ENCODE results near the gene RAB7A. TPM values are rescaled to one million over a fixed set of nuclear protein-coding genes. Genes with fewer than 3 reads are reported as not detected.
"Not testable (repeated sequence)": the region's sequence is repeated elsewhere in the genome, so short reads cannot be mapped to it uniquely, and the experiment has no call there.

RAB7A gene
- total RNA-seq, 1 donor from 2014 or later = 26.0 TPM

DNA sequence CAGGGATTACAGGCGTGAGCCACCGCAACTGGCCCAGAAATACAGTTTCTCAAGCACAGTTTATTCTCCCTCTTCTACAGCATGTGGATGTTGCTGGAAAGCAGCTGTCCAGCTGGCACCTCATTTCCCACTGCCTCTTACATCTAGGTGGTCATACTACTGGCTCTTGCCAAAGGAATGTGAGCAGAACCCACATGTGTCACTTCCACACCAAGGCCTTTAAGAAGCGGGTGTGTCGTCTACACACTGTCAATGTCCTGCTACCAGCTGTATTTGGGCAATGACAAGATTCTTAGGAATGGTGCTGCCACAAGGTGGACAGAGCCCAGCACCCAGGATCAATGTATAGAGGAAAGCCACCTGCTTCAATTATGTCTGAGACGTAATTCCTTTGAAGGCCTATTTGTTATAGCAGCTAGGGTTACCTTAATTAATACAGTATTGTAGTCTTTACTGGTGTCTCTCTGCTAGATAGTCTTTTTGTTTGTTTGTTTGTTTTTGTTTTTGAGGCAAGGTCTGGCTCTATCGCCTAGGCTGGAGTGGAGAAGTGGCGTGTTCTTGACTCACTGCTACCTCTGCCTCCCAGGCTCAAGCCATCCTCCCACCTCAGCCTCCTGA is 15.1 kb upstream of the RAB7A start:
- no peak for DNase-seq (ENCODE audit: low spot score)

DNA sequence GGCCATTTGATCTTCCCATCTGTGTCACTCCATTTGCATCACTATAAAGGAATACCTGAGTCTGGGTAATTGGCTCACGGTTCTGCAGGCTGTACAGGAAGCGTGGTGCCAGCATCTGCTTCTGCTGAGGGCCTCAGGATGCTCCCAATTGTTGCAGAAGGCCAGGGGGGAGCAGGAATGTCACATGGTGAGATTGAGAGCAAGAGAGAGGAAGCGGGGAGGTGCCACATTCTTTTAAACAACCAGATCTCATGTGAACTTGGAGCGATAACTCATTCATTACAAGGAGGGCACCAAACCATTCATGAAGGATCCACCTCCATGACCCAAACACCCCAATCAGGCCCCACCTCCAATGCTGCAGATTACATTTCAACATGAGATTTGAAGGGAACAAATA is 13.1 kb upstream of the RAB7A start:
- DNase-seq (ENCODE audit: low spot score) = no peak

DNA sequence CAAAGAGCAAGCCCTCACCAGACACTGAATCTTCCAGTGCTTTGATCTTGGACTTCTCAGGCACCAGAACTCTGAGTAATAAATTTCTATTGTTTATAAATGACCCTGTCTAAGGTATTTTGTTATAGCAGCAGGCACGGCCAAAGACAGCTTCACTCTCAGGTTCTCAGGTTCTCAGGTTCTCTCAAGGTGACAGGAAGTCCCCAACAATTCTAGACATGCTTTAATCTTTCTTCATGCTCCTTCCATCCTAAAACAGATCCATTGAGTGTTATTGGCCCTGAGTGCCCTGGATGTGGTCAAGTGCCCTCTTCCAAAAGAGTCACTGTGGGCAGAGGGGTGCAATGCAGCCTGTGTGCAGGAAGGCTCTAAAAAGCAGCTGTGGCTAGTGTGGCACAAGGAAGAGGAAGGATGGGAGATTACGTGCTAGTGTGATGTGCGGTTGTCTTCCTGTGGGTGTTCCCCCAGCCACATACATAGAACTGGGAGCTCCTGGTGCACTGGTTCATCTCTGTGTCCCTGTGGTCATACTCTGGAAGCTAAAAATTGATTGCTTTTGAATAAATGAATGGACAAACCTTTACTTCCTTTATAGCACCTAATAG is 11.0 kb upstream of the RAB7A start:
- DNase-seq (ENCODE audit: low spot score) = no peak

DNA sequence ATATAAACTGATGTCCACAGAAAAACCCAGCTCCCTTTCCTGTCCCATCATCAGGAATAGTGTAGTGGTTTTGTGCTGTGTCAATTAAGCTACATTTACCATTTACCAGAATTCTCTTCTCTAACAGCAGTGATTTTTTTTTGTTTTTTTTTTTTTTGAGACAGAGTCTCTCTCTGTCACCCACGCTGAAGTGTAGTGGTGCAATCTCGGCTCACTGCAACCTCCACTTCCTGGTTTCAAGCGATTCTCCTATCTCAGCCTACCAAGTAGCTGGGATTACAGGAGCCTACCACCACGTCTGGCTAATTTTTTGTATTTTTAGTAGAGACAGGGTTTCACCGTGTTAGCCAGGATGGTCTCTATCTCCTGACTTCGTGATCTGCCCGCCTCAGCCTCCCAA is 7.1 kb upstream of the RAB7A start:
- not testable (repeated sequence) for DNase-seq (ENCODE audit: low spot score)

DNA sequence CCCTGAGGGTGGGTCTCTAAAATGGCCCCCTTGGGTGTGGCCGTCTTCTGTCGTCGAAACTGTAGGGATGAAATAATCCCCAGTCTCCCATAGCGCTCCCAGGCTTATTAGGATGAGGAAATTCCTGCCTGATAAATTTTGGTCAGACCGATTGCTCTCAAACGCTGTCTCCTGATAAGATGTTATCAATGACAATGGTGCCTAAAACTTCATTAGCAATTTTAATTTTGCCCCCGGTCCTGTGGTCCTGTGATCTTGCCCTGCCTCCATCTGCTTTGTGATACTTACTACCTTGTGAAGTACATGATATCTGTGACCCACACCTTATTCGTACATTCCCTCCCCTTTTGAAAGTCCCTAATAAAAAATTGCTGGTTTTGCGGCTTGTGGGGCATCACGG is 5.1 kb upstream of the RAB7A start:
- no peak for DNase-seq (ENCODE audit: low spot score)

DNA sequence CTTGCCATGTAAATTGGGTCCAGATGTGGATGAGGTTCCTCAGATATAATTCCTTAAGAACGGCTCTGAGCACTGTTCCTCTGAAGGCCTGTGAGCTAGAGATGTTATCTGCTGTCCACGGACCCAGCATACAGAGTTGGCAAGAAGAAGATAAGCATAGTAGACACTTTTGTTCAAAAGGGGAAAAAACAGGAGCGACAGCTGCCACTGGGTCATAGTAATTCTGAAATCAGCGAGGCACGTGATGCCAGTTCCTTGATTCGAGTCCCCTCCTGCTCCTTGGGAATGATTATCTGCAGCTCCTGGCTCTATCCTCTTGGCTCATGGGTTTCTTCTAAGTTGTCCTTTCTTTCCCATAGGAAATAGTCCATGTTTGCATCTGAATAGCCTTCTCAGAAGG is 2.5 kb upstream of the RAB7A start:
- no peak for DNase-seq (ENCODE audit: low spot score)

DNA sequence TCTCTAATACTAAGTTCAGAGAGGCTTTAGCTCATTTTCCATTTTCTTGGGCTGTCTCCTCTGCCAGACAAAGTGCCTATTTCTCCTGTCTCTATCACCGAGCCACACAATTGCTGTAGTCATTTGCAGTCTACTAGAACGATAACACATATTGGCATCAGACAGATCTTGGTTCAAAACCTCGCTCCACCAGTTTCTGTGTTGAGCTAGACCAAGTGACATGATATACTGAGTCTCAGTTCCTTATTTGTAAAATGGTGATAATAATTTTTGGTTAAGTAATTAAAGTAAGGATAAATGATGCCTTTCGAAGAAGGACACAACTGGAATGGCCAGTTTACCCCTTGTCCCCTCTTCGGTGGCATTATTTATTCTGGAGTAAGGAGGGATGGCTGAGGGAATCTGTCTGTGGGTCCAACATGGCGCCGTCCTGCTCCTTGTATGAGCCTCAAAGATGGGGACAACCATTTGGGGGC is 398 bp upstream of the RAB7A start:
- DNase-seq (ENCODE audit: low spot score) = no peak

DNA sequence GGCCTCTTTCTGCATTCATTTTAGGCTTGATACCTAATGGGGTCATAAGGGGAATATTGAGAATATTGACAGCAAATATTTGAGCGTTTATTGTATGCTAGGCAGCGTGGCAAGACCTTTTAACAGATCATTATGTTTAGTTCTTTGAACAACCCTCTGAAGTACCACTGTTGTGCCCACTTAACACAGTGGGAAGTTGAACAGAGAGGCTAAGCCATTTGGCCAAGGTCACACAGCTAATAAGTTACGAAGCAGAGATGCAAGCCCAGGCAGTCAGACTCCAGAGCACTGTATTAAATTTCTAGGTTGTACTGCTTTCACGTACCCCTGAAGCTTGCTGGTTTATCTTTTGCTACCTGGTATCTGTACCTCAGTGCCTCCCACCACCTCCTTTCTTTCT is 1.1 kb downstream of the RAB7A start:
- DNase-seq (ENCODE audit: low spot score) = no peak

DNA sequence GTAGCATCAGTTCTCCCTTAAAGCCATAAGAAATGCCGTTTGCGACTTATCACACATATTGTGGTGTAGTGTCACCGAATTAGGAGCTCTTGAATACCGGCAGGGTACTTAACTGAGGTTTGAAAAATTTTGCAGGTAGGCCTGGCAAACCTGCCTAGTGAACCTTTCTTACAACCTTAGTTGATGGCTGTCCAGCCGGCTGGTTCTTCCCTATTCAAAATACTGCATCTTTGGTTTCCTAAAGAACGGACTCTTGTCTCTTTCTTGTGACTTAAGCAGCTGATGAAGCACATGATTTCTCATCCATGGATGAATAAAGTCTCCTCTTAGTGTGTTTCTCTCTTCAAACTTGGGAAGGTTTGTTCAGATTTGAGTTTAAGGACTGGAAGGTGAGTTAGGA is 1.5 kb downstream of the RAB7A start:
- DNase-seq (ENCODE audit: low spot score) = no peak

DNA sequence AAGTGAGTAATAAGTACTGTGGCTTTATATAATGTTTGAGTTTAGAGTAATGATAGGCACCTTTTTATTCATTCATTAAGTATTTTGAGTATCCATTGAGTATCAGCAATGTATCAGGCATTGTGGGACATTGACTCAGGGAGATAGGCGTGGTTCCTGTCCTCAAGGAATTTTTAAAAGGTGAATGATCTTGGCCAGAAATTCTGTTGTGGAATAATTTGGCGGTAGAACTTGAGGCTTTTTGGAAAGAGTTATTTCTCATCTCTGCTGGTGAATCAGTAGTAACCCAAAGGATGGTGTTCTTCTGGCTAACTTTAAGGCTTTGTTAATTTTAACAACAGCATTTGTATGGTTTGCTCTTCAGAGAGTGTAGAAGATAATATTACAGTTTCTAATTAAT is 2.0 kb downstream of the RAB7A start:
- DNase-seq (ENCODE audit: low spot score) = no peak

DNA sequence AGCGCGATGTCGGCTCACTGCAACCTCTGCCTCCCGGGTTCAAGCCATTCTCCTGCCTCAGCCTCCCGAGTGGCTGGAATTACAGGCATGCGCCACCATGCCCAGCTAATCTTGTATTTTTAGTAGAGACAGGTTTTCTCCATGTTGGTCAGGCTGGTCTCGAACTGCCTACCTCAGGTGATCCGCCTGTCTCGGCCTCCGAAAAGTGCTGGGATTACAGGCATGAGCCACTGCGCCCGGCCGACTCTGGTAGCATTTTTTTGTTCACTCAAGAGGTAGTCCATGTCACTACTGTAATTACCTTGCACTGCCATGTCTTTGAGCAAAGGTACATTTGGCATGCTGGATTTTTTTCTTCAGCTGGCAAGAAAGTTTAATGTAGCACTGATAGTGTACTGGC is 2.5 kb downstream of the RAB7A start:
- DNase-seq (ENCODE audit: low spot score) = not testable (repeated sequence)

DNA sequence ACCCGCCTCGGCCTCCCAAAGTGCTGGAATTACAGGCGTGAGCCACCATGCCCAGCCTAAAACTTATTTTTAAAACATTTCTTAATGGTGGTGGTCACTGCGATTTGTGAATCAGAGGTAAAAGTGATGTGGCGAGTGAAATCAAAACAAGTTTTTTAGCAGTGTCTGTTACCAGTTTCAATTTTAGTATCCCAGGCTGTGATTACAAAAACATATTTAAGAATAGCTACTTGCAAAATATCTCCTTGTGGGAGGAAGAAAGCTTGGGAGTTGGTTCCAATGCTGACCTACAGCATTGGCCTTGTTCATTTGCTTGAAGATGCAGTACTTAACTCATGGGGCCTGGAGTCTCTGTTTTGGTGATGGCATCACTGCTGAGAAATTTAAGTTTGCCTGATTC is 4.5 kb downstream of the RAB7A start:
- no peak for DNase-seq (ENCODE audit: low spot score)

DNA sequence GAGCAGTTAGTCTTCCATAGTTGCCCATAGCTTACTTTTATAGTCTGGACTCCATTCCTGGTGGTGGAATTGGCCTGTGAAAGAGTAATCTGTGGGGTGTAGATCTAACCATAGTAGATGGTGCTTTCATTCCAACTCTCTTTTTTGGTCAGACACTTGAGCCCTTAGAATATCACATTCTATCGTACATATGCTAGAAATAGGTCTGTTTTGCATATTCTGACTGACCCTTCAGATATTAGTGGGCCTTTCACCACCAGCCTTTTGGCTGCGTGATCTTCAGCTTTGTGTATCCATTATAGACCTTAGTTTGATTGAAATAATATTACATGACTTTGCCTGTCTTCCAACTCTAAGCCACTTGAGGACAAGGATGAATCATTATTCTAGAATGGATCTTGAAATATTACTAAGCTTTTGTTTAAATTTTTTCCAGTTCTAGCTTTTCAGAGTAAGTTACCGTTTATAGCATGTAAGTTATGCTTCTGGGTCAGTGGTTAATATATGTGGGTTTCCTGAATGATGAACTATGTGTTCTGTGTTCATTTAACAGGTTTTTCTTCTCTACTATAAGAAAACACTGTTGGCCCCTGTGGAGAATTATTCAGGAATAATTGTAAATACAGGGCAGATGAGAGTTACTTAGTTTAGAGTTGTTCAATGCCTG is 8.7 kb downstream of the RAB7A start:
- DNase-seq (ENCODE audit: low spot score) = no peak

DNA sequence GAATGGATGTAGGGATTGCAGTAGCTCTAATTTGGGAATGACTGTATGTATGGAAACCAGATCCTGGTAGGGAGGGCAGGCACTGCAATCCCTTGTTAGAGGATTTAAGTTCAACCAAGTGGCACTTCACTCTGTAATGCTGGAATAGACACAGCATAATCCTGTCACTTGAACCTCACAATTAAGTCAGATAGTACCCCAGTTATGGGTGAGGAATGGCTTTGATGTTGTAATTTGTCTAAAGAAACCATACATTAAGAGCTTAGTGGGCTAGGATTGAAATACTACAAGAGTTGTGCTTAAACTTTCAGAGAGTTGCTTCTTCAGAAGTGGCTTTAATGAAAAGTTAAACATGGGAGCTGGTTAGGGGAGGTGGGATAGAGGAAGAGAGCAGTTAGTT is 9.3 kb downstream of the RAB7A start:
- no peak for DNase-seq (ENCODE audit: low spot score)

DNA sequence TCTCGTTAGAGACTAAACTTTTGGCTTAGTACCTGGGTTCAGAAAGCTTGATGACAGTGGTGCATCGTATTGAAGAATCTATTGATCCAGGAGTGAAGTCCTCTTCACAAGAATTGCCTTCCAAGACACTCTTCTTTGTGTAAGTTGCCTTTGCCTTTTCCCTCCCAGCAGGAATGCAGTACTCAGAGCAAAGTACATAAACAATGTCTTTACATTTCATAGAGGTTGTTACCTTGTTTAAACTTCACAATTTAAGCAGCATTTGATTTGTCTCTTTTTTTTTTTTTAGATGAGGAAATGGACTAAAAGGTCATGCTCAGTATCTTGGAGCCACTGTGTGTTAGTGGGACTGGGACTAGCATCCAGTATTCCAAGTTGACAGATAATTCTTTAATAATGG is 9.9 kb downstream of the RAB7A start:
- no peak for DNase-seq (ENCODE audit: low spot score)

DNA sequence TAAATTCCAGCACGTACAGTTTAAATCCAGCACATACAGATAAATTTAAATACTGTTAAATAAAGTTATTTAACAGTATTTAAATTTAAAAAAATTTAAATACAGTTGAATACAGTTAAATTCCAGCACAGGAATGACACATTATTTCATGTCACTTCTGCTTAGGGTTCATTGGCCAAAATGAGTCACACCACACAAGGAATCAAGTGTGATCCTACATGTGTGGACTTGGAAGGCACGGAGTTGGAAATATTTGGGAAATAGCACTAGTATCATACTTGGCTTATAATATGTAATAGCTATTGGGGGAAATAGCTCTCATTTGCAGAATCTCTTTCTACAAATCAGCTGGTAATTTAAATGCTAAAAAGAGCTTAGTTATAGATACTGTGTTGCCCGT is 10.6 kb downstream of the RAB7A start:
- DNase-seq (ENCODE audit: low spot score) = peak; percentile 19

DNA sequence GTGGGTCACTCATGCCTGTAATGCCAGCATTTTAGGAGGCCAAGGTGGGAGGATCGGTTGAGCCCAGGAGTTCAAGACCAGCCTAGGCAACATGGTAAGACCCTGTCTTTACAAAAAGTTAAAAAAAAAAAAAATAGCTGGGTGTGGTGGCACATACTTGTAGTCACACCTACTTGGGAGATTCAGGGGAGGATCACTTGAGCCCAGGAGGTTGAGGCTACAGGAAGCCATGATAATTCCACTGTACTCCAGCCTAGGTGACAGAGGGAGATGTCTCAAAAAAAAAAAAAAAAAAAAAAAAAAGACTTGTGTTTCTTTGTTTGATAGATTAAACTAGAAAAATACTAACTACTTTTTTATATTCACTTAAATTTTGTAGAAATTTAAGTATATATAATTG is 14.6 kb downstream of the RAB7A start:
- no peak for DNase-seq (ENCODE audit: low spot score)

DNA sequence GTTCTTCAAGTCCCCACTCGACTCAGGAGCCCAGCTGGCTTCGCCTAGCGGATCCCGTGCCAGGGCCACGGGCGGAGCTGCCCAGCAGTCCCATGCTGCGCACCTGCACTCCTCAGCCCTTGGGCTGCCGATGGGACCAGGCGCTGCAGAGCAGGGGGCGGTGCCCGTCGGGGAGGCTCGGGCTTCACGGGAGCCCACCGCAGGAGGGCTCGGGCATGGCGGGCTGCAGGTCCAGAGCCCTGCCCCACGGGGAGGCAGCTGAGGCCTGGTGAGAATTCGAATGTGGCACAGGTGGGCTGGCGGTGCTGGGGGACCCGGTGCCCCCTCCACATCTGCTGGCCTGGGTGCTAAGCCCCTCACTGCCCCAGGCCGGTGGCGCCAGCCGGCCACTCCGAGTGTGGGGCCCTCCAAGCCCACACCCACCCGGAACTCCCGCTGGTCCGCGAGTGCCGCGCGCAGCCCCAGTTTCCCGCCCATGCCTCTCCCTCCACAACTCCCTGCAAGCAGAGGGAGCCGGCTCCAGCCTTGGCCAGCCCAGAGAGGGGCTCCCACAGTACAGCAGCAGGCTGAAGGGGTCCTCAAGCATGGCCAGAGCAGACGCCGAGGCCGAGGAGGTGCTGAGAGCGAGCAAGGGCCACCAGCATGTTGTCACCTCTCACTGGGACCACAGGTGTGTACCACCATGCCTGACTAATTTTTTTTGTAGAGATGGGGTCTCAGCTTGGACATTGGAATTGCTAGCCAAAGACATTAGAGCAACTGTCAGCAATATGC is 17.0 kb downstream of the RAB7A start:
- DNase-seq (ENCODE audit: low spot score) = no peak

DNA sequence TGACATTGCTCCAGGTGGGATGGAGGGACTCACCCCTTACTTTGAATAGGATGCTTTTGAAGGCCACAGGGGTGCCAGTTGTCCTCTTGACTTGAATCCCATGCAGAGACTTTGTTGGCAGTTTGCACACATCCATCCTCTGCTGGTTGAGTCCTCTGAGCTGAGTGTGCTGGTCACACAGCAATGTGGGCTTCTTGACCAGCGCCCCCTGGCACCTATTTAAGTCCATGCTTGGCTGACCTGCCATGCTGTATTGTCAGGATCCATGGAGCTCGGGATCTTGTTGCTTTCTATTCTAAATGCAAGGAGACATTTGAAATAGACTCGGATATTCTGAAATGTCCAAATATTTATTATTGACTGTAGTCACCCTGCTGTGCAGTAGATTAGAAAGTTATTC is 19.8 kb downstream of the RAB7A start:
- DNase-seq (ENCODE audit: low spot score) = no peak

DNA sequence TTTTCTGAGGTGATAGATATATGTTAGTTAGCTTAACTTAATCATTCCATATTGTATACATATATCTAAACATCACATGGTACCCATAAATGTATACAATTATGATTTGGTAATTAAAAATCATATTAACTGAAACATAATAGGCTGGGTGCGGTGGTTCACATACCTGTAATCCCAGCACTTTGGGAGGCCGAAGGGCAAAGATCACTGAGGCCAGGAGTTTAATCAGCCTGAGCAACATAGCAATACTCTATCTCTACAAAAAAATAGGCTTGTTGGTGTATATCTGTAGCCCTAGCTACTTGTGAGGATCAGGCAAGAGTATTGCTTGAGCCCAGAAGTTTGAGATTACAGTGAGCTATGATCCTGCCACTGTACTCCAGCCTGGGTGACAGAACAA is 20.9 kb downstream of the RAB7A start:
- DNase-seq (ENCODE audit: low spot score) = no peak

DNA sequence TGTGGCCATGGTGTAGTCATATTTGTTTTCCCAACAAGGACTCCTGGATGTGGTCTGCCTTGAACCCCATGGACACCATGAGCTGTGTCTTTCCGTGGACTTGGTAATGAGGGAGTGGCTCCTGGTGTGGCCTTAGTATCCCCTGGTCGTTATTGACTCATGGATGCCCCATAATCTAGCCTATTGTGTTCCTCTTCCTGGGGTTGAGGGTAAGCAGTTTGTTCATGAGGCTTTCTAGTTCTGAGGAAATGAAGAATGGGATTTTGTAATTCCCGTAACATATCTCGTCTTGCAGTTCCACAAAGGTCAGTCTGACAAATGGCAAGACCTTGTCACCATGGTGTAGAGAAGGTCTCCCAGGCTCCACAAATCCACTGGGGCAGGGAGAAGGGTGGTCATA is 22.6 kb downstream of the RAB7A start:
- DNase-seq (ENCODE audit: low spot score) = no peak

DNA sequence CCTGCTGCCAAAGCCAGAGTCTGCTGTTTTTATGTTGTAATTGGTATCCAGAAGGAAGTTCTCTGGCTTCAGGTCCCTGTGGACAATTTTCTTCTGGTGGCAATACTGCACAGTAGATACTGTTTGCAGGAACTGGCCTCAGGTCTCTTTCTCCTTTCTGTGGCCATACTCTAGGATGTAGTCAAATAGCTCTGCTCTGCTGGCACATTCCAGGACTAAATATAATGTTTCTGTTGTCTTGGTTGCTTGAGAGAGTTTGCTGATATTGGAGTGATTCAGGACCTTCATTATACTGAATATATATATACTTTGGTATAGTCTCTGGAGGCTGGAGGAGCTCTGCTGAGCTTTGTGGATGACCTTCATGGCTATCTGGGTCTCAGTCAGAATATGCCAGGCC is 23.1 kb downstream of the RAB7A start:
- DNase-seq (ENCODE audit: low spot score) = no peak

DNA sequence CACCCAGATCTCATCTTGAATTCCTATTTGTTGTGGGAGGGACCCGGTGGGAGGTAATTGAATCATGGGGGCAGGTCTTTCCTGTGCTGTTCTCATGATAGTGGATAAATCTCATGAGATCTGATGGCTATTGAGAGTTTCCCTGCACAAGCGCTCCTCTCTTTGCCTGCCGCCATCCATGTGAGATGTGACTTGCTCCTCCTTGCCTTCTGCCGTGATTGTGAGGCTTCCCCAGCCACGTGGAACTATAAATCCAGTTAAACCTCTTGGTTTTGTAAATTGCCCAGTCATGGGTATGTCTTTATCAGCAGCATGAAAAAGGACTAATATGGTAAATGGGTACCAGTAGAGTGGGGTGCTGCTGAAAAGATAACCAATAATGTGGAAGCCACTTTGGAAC is 23.6 kb downstream of the RAB7A start:
- DNase-seq (ENCODE audit: low spot score) = not testable (repeated sequence)

Measured in umbilical cord (tissue), 2 donors.